Measurements from ENCODE around the gene PRKCE. TPM values are rescaled to one million over a fixed set of nuclear protein-coding genes. Genes with fewer than 3 reads are reported as not detected.
A peak's percentile ranks its signal among the peaks of the same experiment; 100 is the strongest.

The PRKCE gene
- polyA plus RNA-seq, 4 donors, result 8.1 to 10.5 (median 9.3) TPM

- DNase-seq (ENCODE audit: low read depth in 4 of 4, low spot score in 3 of 4), result no peak
Measured at GRCh38 chr2:46079985-46080560, 428.6 kb downstream of the PRKCE start.

DNA sequence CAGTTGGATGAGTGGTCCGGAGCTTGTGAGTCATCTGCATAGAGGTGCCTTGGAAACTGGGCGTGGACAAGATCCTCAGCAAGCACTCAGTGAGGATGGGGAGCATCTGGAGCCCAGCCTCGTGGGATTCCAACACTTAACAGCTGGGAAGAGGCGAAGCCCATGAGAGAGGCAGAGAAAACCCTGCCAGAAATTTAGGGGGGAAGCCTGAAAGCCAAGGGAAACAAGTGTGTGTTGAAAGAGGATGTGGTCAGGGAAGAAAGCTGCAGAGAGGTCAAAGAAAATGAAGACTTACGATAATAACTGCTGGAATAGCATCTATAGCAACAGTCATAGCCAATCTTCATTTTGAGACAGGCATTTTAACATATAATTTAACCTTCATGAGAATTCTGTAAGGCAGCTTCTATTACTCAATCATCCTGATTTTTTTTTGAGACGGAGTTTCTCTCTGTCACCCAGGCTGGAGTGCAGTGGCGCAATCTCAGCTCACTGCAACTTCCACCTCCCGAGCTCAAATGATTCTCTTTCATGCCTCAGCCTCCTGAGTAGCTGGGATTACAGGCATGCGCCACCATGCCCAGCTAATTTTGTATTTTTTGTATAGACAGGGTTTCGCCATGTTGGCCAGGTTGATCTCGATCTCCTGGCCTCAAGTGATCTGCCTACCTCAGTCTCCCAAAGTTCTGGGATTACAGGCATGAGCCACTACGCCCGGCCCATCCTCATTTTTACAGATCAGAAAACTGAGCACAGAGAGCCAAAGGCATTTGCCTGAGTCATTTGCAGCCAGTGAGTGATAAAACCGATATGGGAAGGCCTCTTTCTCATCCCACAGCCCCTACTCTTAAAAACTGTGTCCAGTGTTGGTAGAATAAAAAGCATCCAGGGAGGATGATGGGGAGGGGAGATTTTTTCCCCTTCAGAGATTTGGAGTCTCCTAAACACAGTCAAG, 431.3 kb downstream of the PRKCE start:
- no peak for DNase-seq (ENCODE audit: low read depth in 4 of 4, low spot score in 3 of 4)

DNA sequence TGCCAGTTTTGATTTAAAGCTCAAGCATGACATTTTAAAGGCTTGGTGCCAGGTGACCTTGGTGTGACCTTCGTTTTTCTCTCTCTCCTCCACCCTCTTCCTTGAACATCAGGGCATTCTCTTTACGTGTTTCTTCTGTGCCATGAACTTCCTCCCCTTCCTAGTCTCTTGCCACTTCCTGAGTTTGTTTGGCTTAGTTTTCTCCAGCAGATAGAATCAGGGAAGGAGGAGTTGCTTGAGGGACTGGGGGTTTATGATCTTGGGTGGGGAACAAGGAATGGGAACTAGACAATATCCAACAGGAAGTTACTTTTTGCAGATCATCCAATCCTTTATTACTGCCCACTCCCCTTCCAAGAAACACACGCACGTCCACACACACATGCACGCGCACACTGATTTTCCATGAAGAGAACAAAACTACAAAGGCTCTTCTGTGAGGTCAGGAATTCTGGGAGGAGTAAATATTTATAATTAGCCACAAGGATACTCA, 435.1 kb downstream of the PRKCE start:
- DNase-seq (ENCODE audit: low read depth in 4 of 4, low spot score in 3 of 4), result no peak

DNA sequence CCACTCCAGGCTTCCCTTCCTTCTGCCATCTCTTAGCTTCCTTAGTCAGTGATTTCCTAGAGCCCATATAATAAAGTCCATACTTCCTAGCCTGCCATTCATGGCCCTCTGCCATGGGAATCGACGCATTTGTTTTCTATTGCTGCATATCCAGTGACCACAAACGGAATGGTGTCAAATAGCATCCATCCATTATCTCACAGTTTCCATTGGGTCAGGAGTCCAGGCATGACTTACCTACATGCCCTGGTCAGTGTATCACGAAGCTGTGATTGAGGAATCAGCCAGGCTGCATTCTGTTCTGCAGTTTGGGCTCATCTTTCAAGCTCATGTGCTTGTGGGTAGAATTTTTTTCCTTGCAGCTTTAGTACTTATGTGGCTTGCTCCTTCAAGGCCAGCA, 436.0 kb downstream of the PRKCE start:
- DNase-seq (ENCODE audit: low read depth in 4 of 4, low spot score in 3 of 4), result no peak

- no peak for DNase-seq (ENCODE audit: low read depth in 4 of 4, low spot score in 3 of 4)
Measured at GRCh38 chr2:46091004-46091403, 439.5 kb downstream of the PRKCE start.

DNA sequence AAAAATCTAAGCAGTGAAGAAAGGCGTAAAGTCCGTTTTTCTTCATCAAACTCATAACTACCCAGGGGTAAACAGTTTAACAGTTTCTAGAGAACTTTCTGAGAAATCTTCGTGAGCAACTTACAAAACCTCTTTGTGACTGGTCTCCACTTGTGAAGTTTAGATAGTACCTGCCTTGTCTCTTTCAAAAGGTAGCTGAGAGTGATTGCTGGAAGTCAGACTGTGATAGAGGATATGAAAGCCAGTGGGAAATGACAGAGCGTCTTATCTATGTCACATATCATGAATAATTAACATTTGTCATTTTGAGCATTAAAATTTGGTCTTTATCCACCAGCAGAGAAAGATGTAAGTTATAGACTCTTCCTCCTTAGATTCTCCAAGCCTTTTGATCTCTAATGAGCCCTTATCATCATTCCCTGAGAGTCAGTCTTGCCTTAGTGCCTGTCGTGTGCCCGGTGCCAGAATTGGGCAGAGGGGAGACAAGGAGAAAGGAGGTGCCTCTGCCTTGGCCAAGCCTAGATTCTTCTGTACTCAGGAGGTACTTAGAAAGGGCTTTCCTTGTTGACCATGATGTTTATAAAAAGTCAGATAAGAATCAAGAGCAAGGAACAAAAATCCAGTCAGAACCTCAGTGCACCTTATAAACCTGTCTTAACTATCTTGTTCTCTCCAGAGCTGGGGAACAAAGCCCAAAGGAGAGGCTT, 440.6 kb downstream of the PRKCE start:
- no peak for DNase-seq (ENCODE audit: low read depth in 4 of 4, low spot score in 3 of 4)

- DNase-seq (ENCODE audit: low read depth in 4 of 4, low spot score in 3 of 4), result no peak
Measured at GRCh38 chr2:46094689-46095088, 443.2 kb downstream of the PRKCE start.

DNA sequence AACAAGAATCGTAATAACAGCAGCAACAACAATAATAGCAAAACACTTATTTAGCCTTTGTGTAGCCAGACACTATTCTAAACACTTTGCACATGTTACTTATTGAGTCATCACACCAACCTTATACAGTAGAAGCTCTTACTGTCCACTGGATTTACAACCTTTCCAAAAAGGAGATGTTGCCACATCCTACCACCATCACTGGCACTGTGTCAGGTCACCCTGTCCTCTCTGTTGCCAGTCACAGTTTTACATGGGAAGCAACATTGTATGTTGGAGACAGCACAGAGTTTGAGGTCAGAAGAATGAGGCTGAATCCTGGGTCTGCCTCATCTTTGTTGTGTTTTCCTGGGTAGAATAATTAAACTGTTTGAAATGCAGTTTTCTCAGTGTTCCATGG, 444.4 kb downstream of the PRKCE start:
- DNase-seq (ENCODE audit: low read depth in 4 of 4, low spot score in 3 of 4), result no peak

GRCh38 chr2:46096260-46096659, 444.8 kb downstream of the PRKCE start:
- DNase-seq (ENCODE audit: low read depth in 4 of 4, low spot score in 3 of 4), result no peak

- peak; percentile 63 to 86 (median 82) for DNase-seq (ENCODE audit: low read depth in 4 of 4, low spot score in 3 of 4)
Measured at GRCh38 chr2:46097714-46098480, 446.4 kb downstream of the PRKCE start.

- DNase-seq (ENCODE audit: low read depth in 4 of 4, low spot score in 3 of 4), result no peak
Measured at GRCh38 chr2:46098621-46099062, 447.2 kb downstream of the PRKCE start.

GRCh38 chr2:46101557-46102220, 450.2 kb downstream of the PRKCE start:
- no peak for DNase-seq (ENCODE audit: low read depth in 4 of 4, low spot score in 3 of 4)

DNA sequence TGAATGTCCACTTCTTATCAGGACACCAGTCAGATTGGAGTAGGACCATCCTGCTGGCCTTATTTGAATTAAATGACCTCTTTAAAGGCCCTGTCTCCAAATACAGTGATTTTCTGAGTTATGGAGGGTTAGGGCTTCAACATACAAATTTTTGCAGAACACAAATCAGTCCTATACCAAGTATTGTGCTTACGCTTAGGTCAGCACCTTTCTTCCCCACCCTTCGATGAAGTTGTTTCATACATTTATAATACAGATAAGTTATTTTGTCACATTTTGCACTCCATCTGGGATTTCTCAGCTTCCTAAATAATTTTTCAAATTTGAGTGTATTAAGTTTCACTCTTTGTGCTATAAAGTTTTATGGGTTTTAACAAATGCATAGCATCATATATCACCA, 455.2 kb downstream of the PRKCE start:
- DNase-seq (ENCODE audit: low read depth in 4 of 4, low spot score in 3 of 4), result no peak

GRCh38 chr2:46114996-46115395, 463.5 kb downstream of the PRKCE start:
- DNase-seq (ENCODE audit: low read depth in 4 of 4, low spot score in 3 of 4), result no peak

GRCh38 chr2:46116150-46116549, 464.7 kb downstream of the PRKCE start:
- no peak for DNase-seq (ENCODE audit: low read depth in 4 of 4, low spot score in 3 of 4)

- no peak for DNase-seq (ENCODE audit: low read depth in 4 of 4, low spot score in 3 of 4)
Measured at GRCh38 chr2:46116553-46116991, 465.1 kb downstream of the PRKCE start.

- DNase-seq (ENCODE audit: low read depth in 4 of 4, low spot score in 3 of 4), result no peak
Measured at GRCh38 chr2:46117379-46117778, 465.9 kb downstream of the PRKCE start.

- no peak for DNase-seq (ENCODE audit: low read depth in 4 of 4, low spot score in 3 of 4)
Measured at GRCh38 chr2:46117994-46118393, 466.5 kb downstream of the PRKCE start.

- DNase-seq (ENCODE audit: low read depth in 4 of 4, low spot score in 3 of 4), result peak in 1 of 4 donors; percentile 28
Measured at GRCh38 chr2:46118656-46119371, 467.3 kb downstream of the PRKCE start.
